CD14-positive monocyte (primary cell): ENCODE results near the gene IMMP2L. TPM values are rescaled to one million over a fixed set of nuclear protein-coding genes. Genes with fewer than 3 reads are reported as not detected.

Experiments used
- DNase-seq, 3 donors: peaks; one replicate each; pipeline ENCODE4 v3.0.0-alpha.2; 2011 to 2022
- H2AFZ ChIP-seq: 2 replicates; pipeline ENCODE4 v1.6.0; 2012; ENCODE audit warnings: mild to moderate bottlenecking, low read depth, low read length, inconsistent platforms; ENCODE audit not compliant: insufficient read depth, poor library complexity, severe bottlenecking
- H3K27ac ChIP-seq, 2 donors: 1 replicate in 1 of 2; 2 replicates in 1 of 2; pipeline ENCODE4 v1.5.1; 2012 to 2013; ENCODE audit warnings: low read length in 2 of 2, control low read depth in 1 of 2, inconsistent platforms in 1 of 2, low read depth in 1 of 2, mild to moderate bottlenecking in 1 of 2
- H3K27me3 ChIP-seq, 2 donors: one replicate each; pipeline versions ENCODE4 v1.6.0 to v1.6.1; 2011 to 2013; ENCODE audit warnings: low read length in 2 of 2; ENCODE audit not compliant: control insufficient read depth in 2 of 2, insufficient read depth in 2 of 2
- H3K36me3 ChIP-seq, 2 donors: replicated peaks in 1 of 2; 1 replicate in 1 of 2; 2 replicates in 1 of 2; pipeline versions ENCODE4 v1.5.1 to v1.6.1; 2012 to 2013; ENCODE audit warnings: low read length in 2 of 2, control low read depth in 1 of 2, inconsistent platforms in 1 of 2, mild to moderate bottlenecking in 1 of 2; ENCODE audit not compliant: insufficient read depth in 2 of 2, control insufficient read depth in 1 of 2
- H3K4me1 ChIP-seq, 2 donors: 1 replicate in 1 of 2; 2 replicates in 1 of 2; pipeline versions ENCODE4 v1.5.1 to v1.6.1; 2012 to 2013; ENCODE audit warnings: low read length in 2 of 2, control low read depth in 1 of 2, inconsistent platforms in 1 of 2, mild to moderate bottlenecking in 1 of 2, moderate library complexity in 1 of 2; ENCODE audit not compliant: insufficient read depth in 2 of 2, control insufficient read depth in 1 of 2
- H3K4me2 ChIP-seq: replicated peaks from 2 replicates; pipeline ENCODE3; 2012; ENCODE audit warnings: low read length, moderate library complexity, mild to moderate bottlenecking; ENCODE audit not compliant: poor library complexity, severe bottlenecking; ENCODE audit errors: extremely low read depth
- H3K4me3 ChIP-seq, 3 experiments: fragments of 200-600 bp in 1 of 3; sonication (generic) in 1 of 3; replicated peaks in 1 of 3; 1 replicate in 2 of 3; 2 replicates in 1 of 3; pipeline ENCODE4 v1.5.1; 2011 to 2013; ENCODE audit warnings: low read length in 3 of 3, mild to moderate bottlenecking in 3 of 3, control low read depth in 2 of 3, low read depth in 2 of 3, inconsistent platforms in 1 of 3, moderate library complexity in 1 of 3
- H3K79me2 ChIP-seq: 2 replicates; pipeline ENCODE4 v1.6.0; 2012; ENCODE audit warnings: mild to moderate bottlenecking, control low read depth, inconsistent platforms, low read length, moderate library complexity; ENCODE audit not compliant: insufficient read depth
- H3K9ac ChIP-seq: 2 replicates; pipeline ENCODE4 v1.6.0; 2017; ENCODE audit warnings: low read length, mild to moderate bottlenecking; ENCODE audit not compliant: insufficient read depth, poor library complexity, severe bottlenecking
- H3K9me3 ChIP-seq, 2 donors: replicated peaks in 1 of 2; 1 replicate in 1 of 2; 2 replicates in 1 of 2; pipeline versions ENCODE4 v1.5.1 to v1.6.1; 2012 to 2013; ENCODE audit warnings: low read length in 2 of 2, control low read depth in 1 of 2; ENCODE audit not compliant: control insufficient read depth in 1 of 2, insufficient read depth in 1 of 2
- H4K20me1 ChIP-seq: 2 replicates; pipeline ENCODE4 v1.6.0; 2012; ENCODE audit warnings: mild to moderate bottlenecking, low read length, control low read depth, moderate library complexity; ENCODE audit not compliant: insufficient read depth
- H3K27ac Mint-ChIP-seq, 7 donors: one replicate each; pipeline ENCODE4 v1.8.0; 2020; ENCODE audit warnings: mild to moderate bottlenecking in 7 of 7, mixed read lengths in 7 of 7, moderate library complexity in 6 of 7, inconsistent platforms in 2 of 7
- H3K27me3 Mint-ChIP-seq, 3 donors: one replicate each; pipeline ENCODE4 v1.8.0; 2021 to 2022; ENCODE audit warnings: low read depth in 3 of 3, mild to moderate bottlenecking in 3 of 3, mixed read lengths in 3 of 3, moderate library complexity in 3 of 3, inconsistent platforms in 1 of 3
- H3K36me3 Mint-ChIP-seq, 2 donors: one replicate each; pipeline ENCODE4 v1.8.0; 2020; ENCODE audit warnings: mixed read lengths in 2 of 2, inconsistent platforms in 1 of 2, mild to moderate bottlenecking in 1 of 2
- H3K4me1 Mint-ChIP-seq: one replicate; pipeline ENCODE4 v1.8.0; 2020; ENCODE audit warnings: mild to moderate bottlenecking, mixed read lengths
- H3K4me3 Mint-ChIP-seq, 2 donors: one replicate each; pipeline ENCODE4 v1.8.0; 2020; ENCODE audit warnings: mild to moderate bottlenecking in 2 of 2, mixed read lengths in 2 of 2, moderate library complexity in 1 of 2
- H3K9me3 Mint-ChIP-seq, 7 donors: one replicate each; pipeline ENCODE4 v1.8.0; 2020 to 2022; ENCODE audit warnings: mixed read lengths in 7 of 7, mild to moderate bottlenecking in 6 of 7, moderate library complexity in 6 of 7, inconsistent platforms in 2 of 7
- CTCF ChIP-seq: fragments of 200-600 bp; IDR thresholded peaks from one replicate; pipeline ENCODE4 v1.8.0; 2022; ENCODE audit warnings: antibody characterized with exemption, mild to moderate bottlenecking
- WGBS: methylation state at CpG from one replicate; pipeline ENCODE4 v1.1.5; 2013; ENCODE audit warnings: missing lambda C conversion rate; ENCODE audit not compliant: insufficient coverage; 5-methylcytosine and 5-hydroxymethylcytosine counted together
- intact Hi-C, 2 donors: fragments of 100-400 bp; cut with micrococcal nuclease; formaldehyde crosslinking; loops; one replicate each; pipeline versions ENCODE4 v1.15.0 to v1.15.1; 2023
- polyA plus RNA-seq, 3 donors: library from polyadenylated mRNA; depleted of rRNA in 1 of 3; unstranded in 2 of 3; stranded (reverse) in 1 of 3; fragments of 300-500 nt in 2 of 3; fragments of >200 nt in 1 of 3; fragmentation: Illumina TruSeq in 2 of 3; gene quantifications; 1 replicate in 2 of 3; 2 replicates in 1 of 3; pipeline ENCODE4 v1.2.3, GENCODE V29; 2012 to 2021

IMMP2L gene
- polyA plus RNA-seq, 3 donors, result 1.9 to 6.4 (median 6.2) TPM

GRCh38 chr7:111282626-111283025 is 279.7 kb downstream of the IMMP2L start:
- Histone ChIP-seq H3K9me3 (peaks cover 0 to 6% of the 10 kb centered on the region in 2 donors), H3K4me3 (no peak overlapping the region), H3K27ac (no peak overlapping the region), H4K20me1 (no peaks in the 10 kb centered on the region), H3K79me2 (no peaks in the 10 kb centered on the region), H2AFZ (no peak overlapping the region), H3K9ac (no peak overlapping the region), H3K4me1 (no peaks in the 10 kb centered on the region), H3K4me2 (no peak overlapping the region), H3K36me3 (no peaks in the 10 kb centered on the region), H3K27me3 (no peaks in the 10 kb centered on the region)
- no peak for TF ChIP-seq CTCF
- Mint-ChIP-seq H3K4me1 (no peaks in the 10 kb centered on the region), H3K9me3 (peaks cover 4 to 17% (median 13%) of the 10 kb centered on the region in 7 donors), H3K27me3 (no peaks in the 10 kb centered on the region), H3K27ac (no peak overlapping the region), H3K36me3 (peaks cover 0 to 3% of the 10 kb centered on the region in 2 donors), H3K4me3 (no peak overlapping the region)
- intact Hi-C loops, result no loop called here
- no peak for DNase-seq
- 100% methylated on average over 1 of the region's 2 CpGs for WGBS

- Histone ChIP-seq H3K4me3 (no peak overlapping the region), H4K20me1 (no peaks in the 10 kb centered on the region), H3K4me1 (no peaks in the 10 kb centered on the region), H3K27me3 (no peaks in the 10 kb centered on the region), H3K4me2 (no peak overlapping the region), H3K9me3 (peaks cover 0 to 5% of the 10 kb centered on the region in 2 donors), H3K9ac (no peak overlapping the region), H2AFZ (no peak overlapping the region), H3K79me2 (no peaks in the 10 kb centered on the region), H3K36me3 (no peaks in the 10 kb centered on the region), H3K27ac (no peak overlapping the region)
- H3K27me3 Mint-ChIP-seq, result no peaks in the 10 kb centered on the region
- intact Hi-C loops, result no loop called here
- DNase-seq, result no peak
- no peak overlapping the region for H3K4me3 Mint-ChIP-seq
- H3K27ac Mint-ChIP-seq, result no peak overlapping the region
- H3K9me3 Mint-ChIP-seq, result peaks cover 5 to 16% (median 10%) of the 10 kb centered on the region in 7 donors
- no peaks in the 10 kb centered on the region for H3K4me1 Mint-ChIP-seq
- no peaks in the 10 kb centered on the region for H3K36me3 Mint-ChIP-seq
- WGBS, result 91% methylated on average over 4 of the region's 5 CpGs
- TF ChIP-seq CTCF, result no peak
Observed at GRCh38 chr7:111274857-111275256, 287.4 kb downstream of the IMMP2L start.
